ELR (cell line): ENCODE data around the gene AP3S2.
"Not testable (repeated sequence)": the region's sequence is repeated elsewhere in the genome, so short reads cannot be mapped to it uniquely, and the experiment has no call there.

Experiments used
- DNase-seq: peaks from one replicate; pipeline ENCODE4 v3.0.0-alpha.2; 2015; ENCODE audit warnings: low read depth

The AP3S2 gene

GRCh38 chr15:89864958-89865739 is 28.6 kb downstream of the AP3S2 start:
- no peak for DNase-seq

DNA sequence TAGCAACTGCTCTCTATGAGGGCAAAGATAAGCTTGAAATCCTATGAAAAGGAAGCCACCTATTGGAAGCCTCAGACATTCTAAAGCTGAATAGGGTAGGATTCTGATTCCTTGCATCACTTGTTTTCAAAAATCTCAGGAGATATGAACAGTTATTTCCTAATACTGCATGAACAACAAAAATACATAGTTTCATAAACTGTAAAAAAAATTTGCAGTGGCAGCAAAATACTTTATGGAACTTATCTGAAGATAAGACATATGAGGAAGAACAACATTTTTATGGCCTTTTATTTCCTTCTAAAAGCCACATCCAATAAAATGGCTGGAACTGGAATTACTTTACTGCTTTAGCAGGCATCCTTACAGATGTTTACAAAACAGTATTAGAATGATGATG is 29.9 kb downstream of the AP3S2 start:
- DNase-seq, result no peak

- DNase-seq, result no peak
These were observed 32.9 kb downstream of the AP3S2 start for GRCh38 chr15:89860891-89861290.

DNA sequence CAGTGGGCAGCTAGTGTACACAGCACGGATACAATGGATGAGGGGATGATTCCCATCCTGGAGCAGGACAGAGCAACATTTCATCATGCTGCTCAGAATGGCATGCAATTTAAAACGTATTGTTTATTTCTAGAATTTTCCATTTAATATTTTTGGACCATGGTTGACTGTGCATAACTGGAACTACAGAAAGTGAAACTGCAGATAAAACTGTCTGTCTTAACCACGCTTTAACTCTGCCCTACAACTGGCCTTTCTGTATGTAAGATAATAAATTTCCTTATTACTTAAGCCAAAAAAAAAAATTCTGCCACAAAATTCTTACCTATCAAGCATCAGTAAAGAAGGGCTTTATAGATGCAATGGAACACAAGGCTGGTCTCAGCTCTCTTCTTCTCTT is 33.4 kb downstream of the AP3S2 start:
- DNase-seq, result no peak

GRCh38 chr15:89858661-89859458 is 34.9 kb downstream of the AP3S2 start:
- DNase-seq, result no peak

- no peak for DNase-seq
These were observed 36.1 kb downstream of the AP3S2 start for GRCh38 chr15:89857673-89858072.

- DNase-seq, result no peak
These were observed 37.8 kb downstream of the AP3S2 start for GRCh38 chr15:89855948-89856347.

DNA sequence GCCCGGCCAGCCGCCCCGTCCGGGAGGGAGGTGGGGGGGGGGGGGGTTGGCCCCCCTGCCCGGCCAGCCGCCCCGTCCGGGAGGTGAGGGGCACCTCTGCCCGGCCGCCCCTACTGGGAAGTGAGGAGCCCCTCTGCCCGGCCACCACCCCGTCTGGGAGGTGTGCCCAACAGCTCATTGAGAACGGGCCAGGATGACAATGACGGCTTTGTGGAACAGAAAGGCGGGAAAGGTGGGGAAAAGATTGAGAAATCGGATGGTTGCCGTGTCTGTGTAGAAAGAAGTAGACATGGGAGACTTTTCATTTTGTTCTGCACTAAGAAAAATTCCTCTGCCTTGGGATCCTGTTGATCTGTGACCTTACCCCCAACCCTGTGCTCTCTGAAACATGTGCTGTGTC is 38.9 kb downstream of the AP3S2 start:
- not testable (repeated sequence) for DNase-seq

- no peak for DNase-seq
These were observed 41.3 kb downstream of the AP3S2 start for GRCh38 chr15:89852342-89852995.

DNA sequence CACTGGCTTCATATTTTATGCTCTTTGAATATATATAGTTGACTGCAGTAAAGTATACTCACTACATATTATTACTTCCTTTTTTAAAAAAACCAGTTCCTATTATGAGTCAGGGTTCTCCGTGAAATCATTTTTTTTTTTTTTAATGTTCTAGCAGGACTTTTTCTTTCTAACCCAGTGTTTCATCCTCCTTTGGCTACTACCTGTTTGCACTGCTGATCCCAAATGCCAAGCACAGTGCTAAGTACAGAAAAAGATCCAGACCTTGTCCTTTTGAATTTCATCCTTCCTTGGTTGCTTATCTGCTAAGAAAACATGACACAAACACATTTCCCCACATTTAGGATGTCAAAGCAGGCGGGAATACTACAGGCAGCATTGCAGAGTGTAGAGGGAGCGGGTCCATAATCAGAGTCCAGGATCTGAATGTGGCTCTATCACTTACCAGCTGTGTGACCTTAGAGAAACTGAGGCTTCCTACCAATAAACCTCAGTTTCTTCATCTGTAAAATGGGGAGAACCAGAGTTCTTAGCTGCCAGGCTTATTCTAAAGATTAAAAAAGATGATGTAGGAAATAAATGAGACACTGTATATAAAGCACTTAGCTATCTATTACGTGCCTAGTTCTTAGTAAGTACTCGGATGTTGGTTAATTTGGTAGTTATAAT is 42.0 kb downstream of the AP3S2 start:
- peak; percentile 40 for DNase-seq

GRCh38 chr15:89848970-89849292 is 44.9 kb downstream of the AP3S2 start:
- no peak for DNase-seq

DNA sequence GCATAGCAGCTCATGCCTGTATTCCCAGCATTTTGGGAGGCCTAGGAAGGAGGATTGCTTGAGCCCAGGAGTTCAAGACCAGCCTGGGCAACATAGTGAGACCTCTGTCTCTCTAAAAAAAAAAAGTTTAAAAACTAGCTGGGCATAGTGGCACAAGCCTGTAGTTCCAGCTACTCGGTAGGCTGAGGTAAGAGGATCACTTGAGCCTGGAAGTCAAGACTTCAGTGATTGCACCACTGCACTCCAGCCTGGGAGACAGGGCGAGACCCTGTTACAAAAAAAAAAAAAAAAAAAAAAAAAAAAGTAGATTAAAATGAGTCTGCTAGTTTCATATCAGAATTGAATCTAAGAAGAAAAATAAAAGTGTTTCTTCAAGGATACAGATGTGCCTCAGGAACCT is 46.7 kb downstream of the AP3S2 start:
- no peak for DNase-seq

GRCh38 chr15:89845305-89845893 is 48.4 kb downstream of the AP3S2 start:
- peak; percentile 92 for DNase-seq

DNA sequence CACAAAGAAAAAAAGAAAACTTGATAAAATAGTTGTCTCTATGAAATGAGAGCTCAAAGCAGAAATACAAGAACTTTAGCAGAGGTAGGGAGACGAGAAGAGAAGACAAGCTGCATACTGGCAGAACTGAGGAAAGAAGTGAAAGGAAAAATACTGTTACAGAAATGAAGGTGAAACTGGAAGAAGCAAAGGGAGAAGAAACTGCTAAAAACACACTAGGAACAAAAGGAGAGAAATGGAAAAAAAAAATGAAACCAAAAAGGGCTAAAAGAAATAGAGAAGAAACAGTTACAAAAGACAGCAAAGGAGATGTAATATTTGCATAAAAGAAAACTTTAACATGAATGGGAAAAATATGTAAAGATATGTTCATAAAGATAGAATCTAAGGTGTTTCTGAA is 51.8 kb downstream of the AP3S2 start:
- no peak for DNase-seq

DNA sequence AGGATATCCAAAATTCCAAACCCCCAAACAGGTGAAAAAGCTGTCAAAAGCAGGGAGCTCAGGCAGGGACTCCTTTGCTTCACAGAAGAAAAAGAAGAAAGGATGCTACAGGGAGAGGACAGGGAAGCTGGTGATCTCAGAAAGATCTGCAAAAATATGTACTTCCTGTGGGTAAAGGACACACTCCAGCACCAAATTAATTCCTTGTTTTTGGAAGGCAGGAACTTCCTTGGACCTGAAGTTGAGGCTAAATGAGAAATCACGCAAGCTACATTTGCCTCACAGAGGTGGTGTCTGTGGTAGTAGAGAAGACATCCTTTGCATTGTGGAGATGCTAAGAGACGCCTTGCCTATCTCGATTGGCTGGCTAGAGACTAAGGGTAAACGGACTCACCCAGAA is 52.5 kb downstream of the AP3S2 start:
- DNase-seq, result no peak

- no peak for DNase-seq
These were observed 54.5 kb downstream of the AP3S2 start for GRCh38 chr15:89839167-89839810.

GRCh38 chr15:89837830-89838178 is 56.0 kb downstream of the AP3S2 start:
- no peak for DNase-seq

DNA sequence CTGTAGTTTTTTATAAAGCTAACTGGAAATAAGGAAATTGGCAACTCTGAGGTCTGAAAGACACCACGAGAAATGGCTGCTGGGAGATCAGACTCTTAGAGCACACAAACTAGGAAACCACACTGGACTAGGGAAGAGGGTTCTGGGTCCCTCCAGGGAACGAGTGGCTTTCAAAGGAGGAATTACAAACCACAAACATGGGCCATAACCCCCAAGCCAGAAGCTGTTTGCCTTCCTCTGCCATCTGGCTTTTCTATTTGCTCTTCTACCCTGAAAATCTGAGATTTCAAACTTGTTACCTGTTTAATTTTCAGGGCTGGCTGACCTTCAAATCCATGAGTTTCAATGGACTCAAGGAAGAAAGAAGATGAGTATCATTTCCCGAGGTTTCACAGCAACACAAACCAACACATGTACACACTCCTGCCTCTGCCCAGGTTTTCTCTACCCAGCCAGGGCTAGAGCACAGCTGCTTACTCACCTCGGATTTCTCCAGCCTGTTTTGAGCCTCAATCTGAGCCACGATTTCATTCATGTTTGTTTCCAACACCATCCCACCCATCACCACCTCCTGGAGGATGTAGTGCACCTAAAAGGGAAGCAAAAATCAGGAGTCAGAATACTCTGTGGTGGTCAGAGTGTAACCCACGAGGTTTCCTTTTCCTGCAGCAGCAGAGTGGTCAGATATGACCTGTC is 56.5 kb downstream of the AP3S2 start:
- peak; percentile 71 for DNase-seq

GRCh38 chr15:89836267-89837133 is 57.3 kb downstream of the AP3S2 start:
- peak; percentile 90 for DNase-seq

- DNase-seq, result no peak
These were observed 58.6 kb downstream of the AP3S2 start for GRCh38 chr15:89835176-89835564.
